SK-N-SH (cell line): Measurements from ENCODE around the gene GPX1. TPM values are rescaled to one million over a fixed set of nuclear protein-coding genes. Genes with fewer than 3 reads are reported as not detected.

Experiments
- CTCF ChIA-PET: fragments of 300-600, 350-600 bp; formaldehyde crosslinking; extraction: SDS; loops from one replicate; lab custom pipeline; 2021; lab: Yijun Ruan, JAX
- POLR2A ChIA-PET: fragments of 350-600 bp; sonication (Branson Sonifier 250); formaldehyde crosslinking; extraction: SDS; loops from one replicate; lab custom pipeline; 2020; ENCODE audit warnings: antibody characterized with exemption, inconsistent platforms; lab: Yijun Ruan, JAX
- DNase-seq: peaks from one replicate; pipeline ENCODE4 v3.0.0; 2012
- H2AFZ ChIP-seq: fragments of 200-600 bp; sonication (generic); 2 replicates; pipeline ENCODE4 v1.8.1; 2016; ENCODE audit warnings: antibody characterized with exemption, mild to moderate bottlenecking, low read depth
- H3F3A ChIP-seq: fragments of 200-600 bp; sonication (generic); replicated peaks from 2 replicates; pipeline ENCODE3; 2016; ENCODE audit warnings: antibody characterized with exemption, mild to moderate bottlenecking; ENCODE audit not compliant: insufficient read depth
- H3K27ac ChIP-seq, 2 experiments: fragments of 200-500 bp in 1 of 2; fragments of 200-600 bp in 1 of 2; sonication (Bioruptor generic) in 1 of 2; sonication (generic), shearing (Covaris generic) in 1 of 2; 2 replicates each; pipeline versions ENCODE4 v1.5.1 to v1.6.1; 2014 to 2016; ENCODE audit warnings: low read depth in 2 of 2, inconsistent platforms in 1 of 2, low read length in 1 of 2, mild to moderate bottlenecking in 1 of 2, mixed read lengths in 1 of 2
- H3K27me3 ChIP-seq: fragments of 200-600 bp; sonication (generic), shearing (Covaris generic); 2 replicates; pipeline ENCODE4 v1.6.1; 2016; ENCODE audit warnings: mixed run types; ENCODE audit not compliant: insufficient read depth
- H3K36me3 ChIP-seq, 2 experiments: fragments of 200-500 bp in 1 of 2; fragments of 200-600 bp in 1 of 2; sonication (Bioruptor generic) in 1 of 2; sonication (generic) in 1 of 2; replicated peaks in 1 of 2; 2 replicates each; pipeline versions ENCODE3 to v1.5.1; 2014 to 2016; ENCODE audit warnings: low read length in 1 of 2, mild to moderate bottlenecking in 1 of 2; ENCODE audit not compliant: insufficient read depth in 2 of 2, control insufficient read depth in 1 of 2
- H3K4me1 ChIP-seq, 2 experiments: fragments of 200-500 bp in 1 of 2; fragments of 200-600 bp in 1 of 2; sonication (Bioruptor generic) in 1 of 2; sonication (generic), shearing (Covaris generic) in 1 of 2; 2 replicates each; pipeline versions ENCODE4 v1.5.1 to v1.6.1; 2014 to 2016; ENCODE audit warnings: low read depth in 1 of 2, low read length in 1 of 2, mixed run types in 1 of 2; ENCODE audit not compliant: insufficient read depth in 2 of 2, control insufficient read depth in 1 of 2
- H3K4me2 ChIP-seq: fragments of 200-600 bp; sonication (generic), shearing (Covaris generic); 2 replicates; pipeline ENCODE4 v1.6.1; 2017; ENCODE audit warnings: mixed run types
- H3K4me3 ChIP-seq, 2 experiments: fragments of 200-500 bp in 1 of 2; fragments of 200-600 bp in 1 of 2; sonication (Bioruptor generic) in 1 of 2; sonication (generic), shearing (Covaris generic) in 1 of 2; 2 replicates each; pipeline versions ENCODE4 v1.5.1 to v1.8.1; 2014 to 2016; ENCODE audit warnings: low read depth in 2 of 2, inconsistent platforms in 1 of 2, low read length in 1 of 2, mild to moderate bottlenecking in 1 of 2, mixed read lengths in 1 of 2, moderate library complexity in 1 of 2
- H3K79me2 ChIP-seq: fragments of 200-600 bp; sonication (generic); 2 replicates; pipeline ENCODE4 v1.8.1; 2017; ENCODE audit warnings: mild to moderate bottlenecking; ENCODE audit not compliant: insufficient read depth
- H3K9ac ChIP-seq: fragments of 200-600 bp; sonication (generic); 2 replicates; pipeline ENCODE4 v1.6.1; 2017; ENCODE audit warnings: mixed run types
- H3K9me2 ChIP-seq: fragments of 200-600 bp; sonication (generic); 2 replicates; pipeline ENCODE4 v1.6.1; 2017; ENCODE audit warnings: mixed run types
- H3K9me3 ChIP-seq: fragments of 200-600 bp; sonication (generic); 2 replicates; pipeline ENCODE4 v1.6.1; 2017; ENCODE audit warnings: mixed run types, mild to moderate bottlenecking, moderate library complexity
- H4K20me1 ChIP-seq: fragments of 200-600 bp; sonication (generic); 2 replicates; pipeline ENCODE4 v1.6.1; 2017; ENCODE audit warnings: mild to moderate bottlenecking, mixed run types; ENCODE audit not compliant: insufficient read depth
- CHD2 ChIP-seq: fragments of 150-350 bp; IDR thresholded peaks from 2 replicates; pipeline ENCODE4 v1.6.1; 2018; ENCODE audit warnings: low read length; ENCODE audit not compliant: partially characterized antibody
- FOSL2 ChIP-seq: IDR thresholded peaks from 2 replicates; pipeline ENCODE4 v1.4.0; 2012; ENCODE audit warnings: low read depth, mild to moderate bottlenecking, moderate library complexity, borderline replicate concordance
- FOXM1 ChIP-seq: IDR thresholded peaks from 2 replicates; pipeline ENCODE4 v1.4.0; 2012; ENCODE audit warnings: low read depth, mild to moderate bottlenecking
- GATA2 ChIP-seq: sonication (generic); formaldehyde crosslinking; IDR thresholded peaks from 2 replicates; pipeline ENCODE4 v1.5.0; 2020; ENCODE audit warnings: mild to moderate bottlenecking, missing genetic modification reagents
- IRF3 ChIP-seq: fragments of 150-350 bp; IDR thresholded peaks from 2 replicates; pipeline ENCODE4 v1.6.1; 2016; ENCODE audit warnings: mild to moderate bottlenecking, low read depth, low read length
- JUND ChIP-seq: IDR thresholded peaks from 2 replicates; pipeline ENCODE4 v1.4.0; 2012
- MEF2A ChIP-seq: IDR thresholded peaks from 2 replicates; pipeline ENCODE4 v1.4.0; 2012; ENCODE audit warnings: low read depth, borderline replicate concordance
- MXI1 ChIP-seq: IDR thresholded peaks from 2 replicates; pipeline ENCODE4 v1.6.1; 2012; ENCODE audit warnings: mild to moderate bottlenecking, low read depth, low read length, improper control_type of control experiment
- NRF1 ChIP-seq: IDR thresholded peaks from 2 replicates; pipeline ENCODE4 v1.6.1; 2012; ENCODE audit warnings: low read depth, mild to moderate bottlenecking, low read length
- RAD21 ChIP-seq: IDR thresholded peaks from 2 replicates; pipeline ENCODE4 v1.6.1; 2012; ENCODE audit warnings: mild to moderate bottlenecking, low read length
- REST ChIP-seq: IDR thresholded peaks from 2 replicates; pipeline ENCODE4 v1.6.1; 2012; ENCODE audit warnings: mild to moderate bottlenecking, low read depth, low read length, moderate library complexity
- SIN3A ChIP-seq: IDR thresholded peaks from 2 replicates; pipeline ENCODE4 v1.6.1; 2012; ENCODE audit warnings: low read depth, mild to moderate bottlenecking, low read length, moderate library complexity, borderline replicate concordance
- TCF12 ChIP-seq: IDR thresholded peaks from 2 replicates; pipeline ENCODE4 v1.4.0; 2012
- USF1 ChIP-seq: IDR thresholded peaks from 2 replicates; pipeline ENCODE4 v1.4.0; 2012; ENCODE audit warnings: low read depth, borderline replicate concordance
- USF2 ChIP-seq: fragments of 150-350 bp; IDR thresholded peaks from 2 replicates; pipeline ENCODE4 v1.6.1; 2017; ENCODE audit warnings: antibody characterized with exemption, low read length, low read depth, borderline replicate concordance
- whole genome bisulfite sequencing: methylation state at CpG from one replicate; pipeline ENCODE4 v1.1.6; 2017; ENCODE audit warnings: low lambda C conversion rate; 5-methylcytosine and 5-hydroxymethylcytosine counted together
- polyA plus RNA-seq, 3 experiments: library from polyadenylated mRNA; depleted of rRNA; stranded (reverse); fragments of >200 nt; gene quantifications; 2 replicates each; pipeline ENCODE4 v1.2.3, GENCODE V29; 2012

The GPX1 gene
- polyA plus RNA-seq, 1 of the 3 experiments (the other 2 are of a cell fraction): 815 TPM

- no peaks in the 10 kb centered on the region for H3K9me3 ChIP-seq
- DNase-seq: no peak
- peaks cover 24 to 46% of the 10 kb centered on the region in 2 experiments for H3K36me3 ChIP-seq
- H3K27me3 ChIP-seq: no peaks in the 10 kb centered on the region
- H3K9me2 ChIP-seq: no peaks in the 10 kb centered on the region
- TF ChIP-seq RAD21: no peak
- no peak for TF ChIP-seq NRF1
- TF ChIP-seq SIN3A: no peak
- TF ChIP-seq FOSL2: no peak
- no peak for TF ChIP-seq REST
- TF ChIP-seq, all 33 proteins: peak for 0
- Histone ChIP-seq H3K4me1 (no peaks in the 10 kb centered on the region), H3K27ac (peak overlapping the region in 1 of 2 experiments; percentile 66; a peak in 2 of 4 replicates), H3K9ac (no peak overlapping the region), H2AFZ (no peak overlapping the region), H3K4me2 (no peak overlapping the region; the same call in 1 of the 2 replicates), H3K79me2 (peaks cover 10% of the 10 kb centered on the region; the same call in 1 of the 2 replicates), H3K4me3 (no peak overlapping the region), H4K20me1 (no peaks in the 10 kb centered on the region), H3F3A (peaks cover 6% of the 10 kb centered on the region)
- CTCF ChIA-PET: interaction anchor here (0.7 kb wide), 1 partner anchor 80 kb away, joined by 3 read pairs; no protein-coding TSS in a partner anchor
- 100% methylated on average over 1 of the region's 1 CpG for WGBS
- POLR2A ChIA-PET: no interaction called here
These were observed 44.1 kb downstream of the GPX1 start for GRCh38 chr3:49313896-49314688.

- WGBS: 98% methylated on average over 3 of the region's 3 CpGs
- H3K27me3 ChIP-seq: no peaks in the 10 kb centered on the region
- peaks cover 14 to 53% of the 10 kb centered on the region in 2 experiments for H3K36me3 ChIP-seq
- no peak overlapping the region for H3K27ac ChIP-seq
- H4K20me1 ChIP-seq: no peaks in the 10 kb centered on the region
- CTCF ChIA-PET: interaction anchor here (0.6 kb wide), 1 partner anchor 83 kb away, joined by 4 read pairs; no protein-coding TSS in a partner anchor
- no peaks in the 10 kb centered on the region for H3K9me3 ChIP-seq
- no peak overlapping the region for H3K4me2 ChIP-seq
- peaks cover 10% of the 10 kb centered on the region; the same call in 1 of the 2 replicates for H3K79me2 ChIP-seq
- H2AFZ ChIP-seq: no peak overlapping the region
- H3K4me1 ChIP-seq: no peaks in the 10 kb centered on the region
- H3F3A ChIP-seq: peaks cover 10% of the 10 kb centered on the region
- POLR2A ChIA-PET: interaction anchor here (0.9 kb wide), 1 partner anchor 28 kb away, joined by 3 read pairs; the partner anchor contains the start of gene USP4
- H3K9me2 ChIP-seq: no peaks in the 10 kb centered on the region
- no peak for DNase-seq
- no peak overlapping the region for H3K4me3 ChIP-seq
- H3K9ac ChIP-seq: no peak overlapping the region
- no peak for TF ChIP-seq MXI1
- no peak for TF ChIP-seq CHD2
- no peak for TF ChIP-seq JUND
- no peak for TF ChIP-seq USF2
- no peak for TF ChIP-seq GATA2
- TF ChIP-seq USF1: no peak
- no peak for TF ChIP-seq TCF12
- TF ChIP-seq IRF3: no peak
- no peak for TF ChIP-seq MEF2A
- TF ChIP-seq REST: no peak
- TF ChIP-seq FOXM1: no peak
- TF ChIP-seq SIN3A: no peak
These were observed 46.9 kb downstream of the GPX1 start for GRCh38 chr3:49311283-49311682.
